ENCODE results near the gene ACTL10. TPM values are rescaled to one million over a fixed set of nuclear protein-coding genes. Genes with fewer than 3 reads are reported as not detected.

ACTL10 gene
- polyA plus RNA-seq, 4 donors, result 0.89 to 5.4 (median 2.0) TPM

GRCh38 chr20:33709905-33710541 lies 43.3 kb downstream of the ACTL10 start:
- Histone ChIP-seq H3K27me3 (ENCODE audit: control insufficient read depth in 3 of 3, insufficient read depth in 3 of 3, low read length in 3 of 3) (no peaks in the 10 kb centered on the region), H3K4me1 (ENCODE audit: control insufficient read depth in 3 of 3, insufficient read depth in 2 of 3, low read depth in 1 of 3, low read length in 2 of 3) (no peaks in the 10 kb centered on the region), H3K27ac (ENCODE audit: low read depth in 1 of 3, low read length in 2 of 3) (peak overlapping the region in 1 of 3 donors; percentile 44), H3K9me3 (ENCODE audit: control insufficient read depth in 2 of 2, insufficient read depth in 1 of 2, low read depth in 1 of 2, low read length in 1 of 2) (no peaks in the 10 kb centered on the region), H3K4me3 (ENCODE audit: low read depth in 1 of 3, low read length in 3 of 3) (no peak overlapping the region), H3K36me3 (ENCODE audit: control insufficient read depth in 3 of 3, insufficient read depth in 2 of 3, low read depth in 1 of 3, low read length in 3 of 3) (peaks cover 9 to 62% (median 13%) of the 10 kb centered on the region in 3 donors)
- 78 to 83% (median 81%) methylated on average over 16 of the region's 16 CpGs for WGBS, 3 donors
- DNase-seq (peak in 1 of 2 donors; percentile 38), FAIRE-seq (no peak)

GRCh38 chr20:33710681-33711445 lies 44.1 kb downstream of the ACTL10 start:
- FAIRE-seq, result no peak
- DNase-seq, result no peak
- Histone ChIP-seq H3K9me3 (ENCODE audit: control insufficient read depth in 2 of 2, insufficient read depth in 1 of 2, low read depth in 1 of 2, low read length in 1 of 2) (no peaks in the 10 kb centered on the region), H3K36me3 (ENCODE audit: control insufficient read depth in 3 of 3, insufficient read depth in 2 of 3, low read depth in 1 of 3, low read length in 3 of 3) (peaks cover 9 to 63% (median 13%) of the 10 kb centered on the region in 3 donors), H3K27ac (ENCODE audit: low read depth in 1 of 3, low read length in 2 of 3) (no peak overlapping the region), H3K27me3 (ENCODE audit: control insufficient read depth in 3 of 3, insufficient read depth in 3 of 3, low read length in 3 of 3) (no peaks in the 10 kb centered on the region), H3K4me3 (ENCODE audit: low read depth in 1 of 3, low read length in 3 of 3) (no peak overlapping the region), H3K4me1 (ENCODE audit: control insufficient read depth in 3 of 3, insufficient read depth in 2 of 3, low read depth in 1 of 3, low read length in 2 of 3) (no peaks in the 10 kb centered on the region)
- WGBS, 3 donors, result 67 to 75% (median 68%) methylated on average over 14 of the region's 14 CpGs

GRCh38 chr20:33711446-33711738 lies 44.6 kb downstream of the ACTL10 start:
- no peak for FAIRE-seq
- Histone ChIP-seq H3K4me3 (ENCODE audit: low read depth in 1 of 3, low read length in 3 of 3) (no peak overlapping the region), H3K36me3 (ENCODE audit: control insufficient read depth in 3 of 3, insufficient read depth in 2 of 3, low read depth in 1 of 3, low read length in 3 of 3) (peaks cover 9 to 61% (median 13%) of the 10 kb centered on the region in 3 donors), H3K4me1 (ENCODE audit: control insufficient read depth in 3 of 3, insufficient read depth in 2 of 3, low read depth in 1 of 3, low read length in 2 of 3) (no peaks in the 10 kb centered on the region), H3K9me3 (ENCODE audit: control insufficient read depth in 2 of 2, insufficient read depth in 1 of 2, low read depth in 1 of 2, low read length in 1 of 2) (no peaks in the 10 kb centered on the region), H3K27me3 (ENCODE audit: control insufficient read depth in 3 of 3, insufficient read depth in 3 of 3, low read length in 3 of 3) (no peaks in the 10 kb centered on the region), H3K27ac (ENCODE audit: low read depth in 1 of 3, low read length in 2 of 3) (no peak overlapping the region)
- WGBS, 3 donors, result 38 to 87% (median 85%) methylated on average over 1 of the region's 1 CpG
- no peak for DNase-seq

- 83 to 91% (median 84%) methylated on average over 10 of the region's 10 CpGs for WGBS, 3 donors
- H3K27me3 ChIP-seq (ENCODE audit: control insufficient read depth in 3 of 3, insufficient read depth in 3 of 3, low read length in 3 of 3), result no peaks in the 10 kb centered on the region
- peaks cover 6 to 48% (median 13%) of the 10 kb centered on the region in 3 donors for H3K36me3 ChIP-seq (ENCODE audit: control insufficient read depth in 3 of 3, insufficient read depth in 2 of 3, low read depth in 1 of 3, low read length in 3 of 3)
- FAIRE-seq (no peak), DNase-seq (no peak)
- H3K27ac ChIP-seq (ENCODE audit: low read depth in 1 of 3, low read length in 2 of 3), result no peak overlapping the region
- H3K4me3 ChIP-seq (ENCODE audit: low read depth in 1 of 3, low read length in 3 of 3), result no peak overlapping the region
- H3K4me1 ChIP-seq (ENCODE audit: control insufficient read depth in 3 of 3, insufficient read depth in 2 of 3, low read depth in 1 of 3, low read length in 2 of 3), result no peaks in the 10 kb centered on the region
- no peaks in the 10 kb centered on the region for H3K9me3 ChIP-seq (ENCODE audit: control insufficient read depth in 2 of 2, insufficient read depth in 1 of 2, low read depth in 1 of 2, low read length in 1 of 2)
These were observed 47.2 kb downstream of the ACTL10 start for GRCh38 chr20:33713865-33714367.

GRCh38 chr20:33716498-33716897 lies 49.8 kb downstream of the ACTL10 start:
- Histone ChIP-seq H3K36me3 (ENCODE audit: control insufficient read depth in 3 of 3, insufficient read depth in 2 of 3, low read depth in 1 of 3, low read length in 3 of 3) (peaks cover 6 to 31% (median 13%) of the 10 kb centered on the region in 3 donors), H3K27ac (ENCODE audit: low read depth in 1 of 3, low read length in 2 of 3) (no peak overlapping the region), H3K4me1 (ENCODE audit: control insufficient read depth in 3 of 3, insufficient read depth in 2 of 3, low read depth in 1 of 3, low read length in 2 of 3) (peaks cover 0 to 10% (median 0%) of the 10 kb centered on the region in 3 donors), H3K4me3 (ENCODE audit: low read depth in 1 of 3, low read length in 3 of 3) (no peak overlapping the region), H3K27me3 (ENCODE audit: control insufficient read depth in 3 of 3, insufficient read depth in 3 of 3, low read length in 3 of 3) (no peaks in the 10 kb centered on the region), H3K9me3 (ENCODE audit: control insufficient read depth in 2 of 2, insufficient read depth in 1 of 2, low read depth in 1 of 2, low read length in 1 of 2) (no peaks in the 10 kb centered on the region)
- no peak for DNase-seq
- 88 to 97% (median 93%) methylated on average over 2 of the region's 2 CpGs for WGBS, 3 donors
- no peak for FAIRE-seq

Other genes with a start within 250 kb of the ACTL10 start
- gene SNTA1, start 223.2 kb upstream of the ACTL10 start, polyA plus RNA-seq, result 10 to 100 TPM in 2 of 4 donors, 1 to 10 TPM in 2; 8.3 to 15.4 (median 11.5) TPM
- gene CBFA2T2, start 176.8 kb upstream of the ACTL10 start, polyA plus RNA-seq, result 10 to 100 TPM in 1 of 4 donors, 1 to 10 TPM in 3; 6.5 to 30.3 (median 9.2) TPM
- gene C20orf144, start 4.6 kb upstream of the ACTL10 start, polyA plus RNA-seq, result under 1 TPM in 2 of 4 donors, not detected in 2; 0.07 to 0.41 TPM
- gene NECAB3, start 7.5 kb downstream of the ACTL10 start, polyA plus RNA-seq, result 10 to 100 TPM; 24.4 to 54.8 (median 42.2) TPM
- gene E2F1, start 19.4 kb downstream of the ACTL10 start, polyA plus RNA-seq, result 10 to 100 TPM in 1 of 4 donors, 1 to 10 TPM in 3; 2.2 to 10.9 (median 4.6) TPM
- 1 to 10 TPM; 5.4 to 8.7 (median 7.8) TPM for gene PXMP4, start 53.4 kb downstream of the ACTL10 start, polyA plus RNA-seq
- gene ZNF341, start 65.1 kb downstream of the ACTL10 start, polyA plus RNA-seq, result 1 to 10 TPM; 2.7 to 4.4 (median 3.4) TPM
- 100 to 1,000 TPM; 112 to 218 (median 173) TPM for gene CHMP4B, start 144.4 kb downstream of the ACTL10 start, polyA plus RNA-seq